GM21717 (cell line): ENCODE measurements around the gene MGAT4D.
A peak's percentile ranks its signal among the peaks of the same experiment; 100 is the strongest.
"Not testable (repeated sequence)": the region's sequence is repeated elsewhere in the genome, so short reads cannot be mapped to it uniquely, and the experiment has no call there.

ENCODE experiments used
- ATAC-seq: cut with Tn5 transposase; IDR thresholded peaks from one replicate; pipeline ENCODE4 v1.9.1; 2021; ENCODE audit warnings: mild to moderate bottlenecking, moderate library complexity; ENCODE audit not compliant: unreplicated experiment

MGAT4D gene

DNA sequence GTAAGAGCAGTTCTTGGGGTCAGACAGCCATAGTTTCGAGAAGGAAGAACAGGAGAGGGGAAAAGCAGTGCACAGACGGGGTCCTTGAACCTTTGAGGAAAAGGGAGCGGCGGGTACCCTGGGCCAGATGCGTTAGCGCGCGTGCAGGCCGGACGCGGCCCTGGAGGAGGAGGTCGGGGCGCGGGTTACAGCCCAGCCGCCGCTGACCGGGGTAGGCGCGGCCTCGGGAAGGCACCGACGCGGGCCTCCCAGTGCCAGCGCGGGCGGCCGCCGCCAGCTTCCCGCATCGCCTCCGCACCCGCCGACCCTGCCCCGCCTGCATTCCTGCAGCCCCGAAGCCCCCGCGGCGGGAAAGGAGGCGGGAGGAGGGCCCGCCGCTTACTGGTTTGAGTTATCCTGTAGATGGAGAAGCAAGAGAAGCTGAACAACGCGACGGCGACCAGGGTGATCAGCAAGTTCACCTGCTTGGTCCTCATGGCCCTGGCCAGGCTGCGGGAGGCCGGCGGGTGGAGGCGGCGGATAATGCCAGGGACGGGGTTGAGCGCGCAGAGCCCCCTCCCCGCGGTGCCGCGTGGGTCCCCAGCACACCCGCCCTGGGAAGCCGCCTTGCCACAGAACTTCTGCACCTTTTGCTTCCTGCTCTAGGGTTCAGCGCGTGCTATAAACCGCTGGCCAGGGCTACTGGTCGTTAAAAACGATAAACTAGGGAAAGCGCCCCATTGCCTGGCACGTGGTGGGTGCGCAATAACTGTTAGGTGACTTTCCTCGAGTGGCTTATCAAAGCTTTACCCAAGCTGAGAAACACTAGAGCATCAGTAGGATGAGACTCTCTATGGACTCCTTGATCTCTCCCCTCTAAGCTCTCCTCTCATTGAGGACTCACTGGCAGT lies at the start of gene MGAT4D:
TSS of gene MGAT4D (minus strand) at position 547 of the 890 bp plus-strand sequence. CDS start at position 476, 71 bp downstream.
- ATAC-seq, result no peak

DNA sequence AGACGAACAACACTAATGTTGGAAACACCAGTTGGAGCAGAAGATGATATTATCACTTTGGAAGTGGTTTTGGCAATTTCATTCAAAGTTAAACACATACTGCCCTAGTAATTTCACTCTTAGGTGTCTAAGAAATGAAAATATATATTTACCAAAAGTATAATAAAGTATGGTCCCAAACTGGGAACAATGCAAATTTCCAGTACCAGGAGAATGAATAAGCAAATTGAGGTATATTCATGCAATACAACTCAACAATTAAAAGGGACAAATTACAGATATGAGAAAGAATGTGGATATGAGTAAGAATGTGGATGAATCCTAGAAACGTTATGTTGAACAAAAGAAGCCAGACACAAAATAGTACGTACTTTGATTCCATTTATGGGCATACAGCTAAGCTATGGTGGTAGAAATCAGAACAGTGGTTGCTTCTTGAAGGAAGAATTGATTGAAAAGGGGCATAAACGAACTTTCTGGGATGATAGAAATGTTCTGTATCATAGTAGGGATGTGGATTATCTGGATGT lies 35.9 kb upstream of the MGAT4D start:
- no peak for ATAC-seq

GRCh38 chr4:140529434-140529833 lies 31.3 kb upstream of the MGAT4D start:
- no peak for ATAC-seq

DNA sequence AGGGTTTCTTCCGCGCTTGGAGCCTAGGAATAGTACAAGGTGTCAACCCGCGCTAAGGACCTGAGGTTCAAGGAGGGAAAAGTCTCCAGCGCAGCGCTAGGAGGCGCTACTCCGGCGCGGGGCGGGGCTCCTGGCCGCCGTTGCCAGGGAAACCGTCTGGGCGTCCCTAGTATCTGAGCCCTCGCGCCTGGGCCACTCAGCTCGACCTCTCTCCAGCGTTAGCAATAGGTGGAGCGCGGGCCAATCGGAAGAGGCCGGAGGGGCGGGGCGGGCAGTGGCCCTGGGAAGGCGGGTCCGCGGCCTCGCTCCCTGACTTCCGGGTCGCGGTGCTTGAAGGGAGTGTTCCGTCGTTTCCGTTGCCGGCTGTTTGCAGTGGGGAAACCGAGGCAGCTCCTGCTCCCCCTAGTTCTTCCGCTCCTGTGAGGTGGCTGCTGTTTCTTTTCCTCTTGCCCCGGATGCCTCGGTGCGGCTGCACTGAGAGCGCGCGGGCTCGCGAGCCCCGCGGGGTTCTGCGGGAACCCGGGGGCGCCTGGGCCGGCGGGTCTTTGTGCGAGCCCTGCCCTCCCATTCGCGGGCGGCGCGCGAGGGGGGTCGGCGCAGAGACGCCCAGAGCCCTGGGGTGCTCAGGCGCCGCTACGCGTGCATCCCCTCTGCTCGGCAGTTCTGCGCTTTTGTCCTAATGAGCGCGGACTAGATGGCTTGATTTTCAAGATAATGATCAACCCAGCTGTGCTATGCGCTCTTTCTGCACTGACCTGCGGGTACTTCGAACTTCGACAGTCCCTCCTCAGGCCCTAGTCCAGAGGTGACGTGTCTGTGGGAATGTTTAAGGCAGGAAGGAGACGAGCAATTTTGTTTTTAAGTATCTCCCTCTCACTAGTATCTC lies 26.0 kb upstream of the MGAT4D start, which contains the start of gene ELMOD2:
TSS of gene ELMOD2 (plus strand) at position 312 of the 886 bp plus-strand sequence. CDS start 1,261 bp downstream, outside the sequence.
- peak; percentile 100 for ATAC-seq

DNA sequence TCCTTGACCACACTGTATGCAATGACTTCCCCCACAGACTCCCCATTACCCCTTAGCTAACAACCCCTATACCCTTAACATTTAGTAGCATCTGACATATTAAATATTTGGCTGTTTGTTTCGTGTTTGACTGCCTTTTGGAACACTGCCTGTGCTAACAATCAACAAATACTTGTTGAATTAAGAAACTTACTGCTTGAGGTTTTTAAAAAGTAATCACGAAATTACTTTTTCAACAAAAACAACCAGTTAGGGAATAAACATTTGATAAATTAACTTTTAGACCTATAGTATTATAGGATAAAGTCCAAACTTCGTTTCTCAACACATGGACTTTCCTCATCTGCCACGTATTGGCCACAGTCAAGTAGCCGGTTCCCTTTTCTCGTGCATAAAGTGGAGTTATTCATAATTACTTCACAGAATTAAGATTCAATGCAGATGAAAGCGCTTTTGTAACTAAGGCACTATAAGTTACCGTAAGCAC lies 25.3 kb upstream of the MGAT4D start:
- ATAC-seq, result peak; percentile 11

DNA sequence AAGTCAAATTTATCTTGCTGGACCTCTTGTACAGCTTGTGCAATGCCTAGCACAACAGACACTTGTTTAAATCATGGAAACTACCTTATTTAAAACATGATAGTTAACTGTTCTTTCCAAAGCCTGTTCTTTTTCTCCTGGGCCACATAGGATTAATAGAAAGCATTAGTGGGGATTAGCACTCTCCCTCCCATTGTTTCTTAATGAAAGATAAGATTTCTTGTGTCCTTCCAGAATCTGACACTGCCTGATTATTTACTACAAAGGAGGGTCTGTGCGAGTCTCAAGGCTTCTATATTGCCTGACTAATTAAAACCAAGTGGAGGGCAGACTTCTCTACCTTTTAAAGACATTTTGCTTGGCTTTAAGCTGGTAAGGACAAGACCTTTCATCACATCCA lies 17.3 kb upstream of the MGAT4D start:
- ATAC-seq, result no peak

DNA sequence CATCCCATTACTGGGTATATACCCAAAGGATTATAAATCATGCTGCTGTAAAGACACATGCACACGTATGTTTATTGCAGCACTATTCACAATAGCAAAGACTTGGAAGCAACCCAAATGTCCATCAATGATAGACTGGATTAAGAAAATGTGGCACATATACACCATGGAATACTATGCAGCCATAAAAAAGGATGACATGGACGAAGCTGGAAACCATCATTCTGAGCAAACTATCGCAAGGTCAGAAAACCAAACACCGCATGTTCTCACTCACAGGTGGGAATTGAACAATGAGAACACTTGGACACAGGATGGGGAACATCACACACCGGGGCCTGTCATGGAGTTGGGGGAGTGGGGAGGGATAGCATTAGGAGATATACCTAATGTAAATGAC lies 15.7 kb upstream of the MGAT4D start:
- not testable (repeated sequence) for ATAC-seq

- no peak for ATAC-seq
Observed at GRCh38 chr4:140504261-140504660, 6.2 kb upstream of the MGAT4D start.

GRCh38 chr4:140499391-140499790 lies 1.3 kb upstream of the MGAT4D start:
- ATAC-seq, result no peak

DNA sequence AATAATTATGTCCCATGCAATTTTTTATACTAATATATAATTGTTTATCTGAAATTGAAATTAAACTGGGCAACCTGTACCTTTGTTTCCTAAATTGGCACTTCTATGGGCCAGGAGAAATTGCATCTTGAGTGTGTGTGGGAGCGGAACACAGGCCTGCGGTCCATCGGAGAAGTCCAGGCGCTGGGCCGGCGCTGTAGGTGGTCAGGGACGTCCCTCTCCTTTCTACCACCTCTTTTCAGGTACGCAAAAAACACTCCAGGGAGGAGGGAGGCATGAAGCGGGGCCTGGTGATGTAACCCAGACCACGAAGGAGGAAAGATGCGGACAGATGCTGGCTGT lies 717 bp downstream of the MGAT4D start:
- no peak for ATAC-seq

DNA sequence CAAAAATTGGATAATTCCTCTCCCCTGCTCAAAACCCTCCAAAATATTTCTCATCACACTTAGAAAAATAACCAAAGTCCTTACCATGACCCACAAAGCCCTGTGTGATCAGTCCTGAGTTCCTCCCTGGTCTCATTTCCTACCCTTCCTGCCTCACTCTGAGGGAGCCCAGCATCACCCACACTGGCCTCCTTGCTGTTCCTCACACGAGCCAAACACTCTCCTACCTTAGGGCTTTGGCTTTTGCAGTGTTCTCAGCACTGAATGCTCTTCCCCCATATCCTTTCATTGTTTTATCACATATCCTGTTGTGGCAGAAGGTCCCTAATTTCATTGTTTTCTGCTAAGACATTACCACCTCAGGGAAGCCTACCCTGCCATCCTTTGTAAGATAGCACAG lies 12.2 kb downstream of the MGAT4D start:
- ATAC-seq, result no peak

- no peak for ATAC-seq
Observed at GRCh38 chr4:140483445-140483844, 14.6 kb downstream of the MGAT4D start.

DNA sequence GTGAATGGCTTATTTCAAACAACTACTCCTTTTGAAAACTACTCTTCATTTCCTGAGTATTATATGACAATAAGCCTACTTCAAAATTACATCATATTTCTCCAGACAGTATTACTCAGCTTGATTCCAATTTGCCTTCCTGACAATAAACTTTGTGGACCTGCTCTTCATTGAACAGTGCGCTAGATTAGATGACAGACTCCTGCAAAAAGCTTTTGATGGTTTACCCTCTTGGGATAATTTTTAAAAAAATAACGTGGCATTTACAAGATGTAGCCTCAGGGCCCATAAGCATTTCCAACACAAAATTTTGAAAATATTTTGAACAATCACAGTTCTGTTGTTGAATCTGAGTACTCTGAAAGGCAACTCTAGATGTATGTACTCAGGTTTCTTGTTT lies 25.9 kb downstream of the MGAT4D start:
- no peak for ATAC-seq

DNA sequence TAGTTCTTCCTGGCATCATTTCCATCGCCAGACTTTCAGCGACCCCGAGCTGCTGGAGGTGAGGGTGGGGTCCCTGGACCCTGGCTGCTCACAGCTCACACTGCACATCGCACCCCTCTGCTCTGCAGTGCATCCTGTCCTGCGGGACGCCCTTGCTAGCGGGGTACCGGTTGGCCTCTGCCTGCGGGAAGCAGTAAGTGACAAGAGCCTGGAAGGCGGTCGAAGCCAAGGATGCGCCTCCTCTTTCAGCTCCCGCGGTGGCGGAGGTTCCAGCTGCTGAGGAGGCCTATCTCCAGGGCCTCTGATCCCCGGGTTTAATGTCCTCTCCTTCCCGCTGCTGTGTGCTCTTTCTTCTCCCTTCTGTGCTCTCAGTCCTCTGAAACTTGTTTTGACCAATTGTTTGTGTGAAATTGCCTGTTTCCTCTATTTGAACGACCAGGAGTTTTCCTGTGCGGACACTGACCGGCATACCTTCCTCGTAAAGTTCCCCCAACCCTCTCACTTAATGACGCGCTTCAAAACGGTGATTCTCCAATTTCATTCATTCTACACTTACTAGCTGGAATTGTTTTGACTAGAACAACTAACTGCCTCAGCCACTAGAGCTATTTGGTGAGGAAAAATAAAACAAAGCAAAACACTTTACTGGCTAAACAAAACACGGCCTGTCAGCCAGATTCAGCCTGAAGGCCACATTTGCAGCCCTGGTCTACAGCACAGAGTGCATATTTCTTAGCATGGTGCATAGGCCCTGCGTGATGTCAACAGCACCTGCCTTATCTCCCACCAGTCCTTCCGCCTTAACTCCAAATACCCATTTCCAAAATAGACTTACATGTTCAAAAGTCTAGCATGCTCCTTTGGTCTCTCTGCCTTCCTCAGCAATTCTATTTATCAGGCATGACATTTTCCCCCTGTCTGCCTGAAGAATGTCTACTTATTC lies 28.0 kb downstream of the MGAT4D start:
- ATAC-seq, result no peak

- no peak for ATAC-seq
Observed at GRCh38 chr4:140466146-140466545, 31.9 kb downstream of the MGAT4D start.

DNA sequence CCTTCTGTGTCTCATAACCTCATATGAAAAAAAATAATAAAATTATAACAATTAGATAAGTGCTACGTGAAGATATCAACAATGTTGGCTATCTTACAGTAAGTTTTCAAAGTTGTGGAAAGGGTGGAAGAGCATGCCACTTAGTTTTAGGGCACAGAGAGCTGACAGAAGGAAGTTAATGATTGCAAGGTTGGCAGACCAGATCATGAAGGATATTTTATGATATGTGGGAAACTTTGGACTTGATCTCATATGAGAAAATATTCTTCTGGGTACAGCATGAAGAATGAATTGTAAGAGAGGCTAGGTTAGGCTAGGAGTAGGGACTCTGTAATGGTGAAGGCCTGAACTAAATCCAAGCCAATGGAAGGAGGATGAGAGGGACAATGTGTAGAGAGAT lies 34.5 kb downstream of the MGAT4D start:
- ATAC-seq, result no peak

- ATAC-seq, result no peak
Observed at GRCh38 chr4:140463182-140463581, 34.9 kb downstream of the MGAT4D start.

- ATAC-seq, result no peak
Observed at GRCh38 chr4:140450352-140450751, 47.7 kb downstream of the MGAT4D start.

- ATAC-seq, result no peak
Observed at GRCh38 chr4:140448830-140449229, 49.3 kb downstream of the MGAT4D start.

GRCh38 chr4:140448162-140448561 lies 49.9 kb downstream of the MGAT4D start:
- no peak for ATAC-seq
